Activated CD8-positive, alpha-beta T cell treated with anti-CD3 and anti-CD28 coated beads for 36 hours (primary cell): ENCODE data around the gene KIF6. TPM values are rescaled to one million over a fixed set of nuclear protein-coding genes. Genes with fewer than 3 reads are reported as not detected.

Source experiments
- ATAC-seq: fragments of 200-7000 bp; cut with Tn5 transposase; one replicate; pipeline ENCODE4 v1.10.0; 2021; ENCODE audit warnings: mild to moderate bottlenecking, moderate library complexity
- CTCF ChIA-PET: fragments of 350-600 bp; sonication (Branson Sonifier 250); formaldehyde crosslinking; loops from one replicate; lab custom pipeline; 2021; ENCODE audit warnings: antibody characterized with exemption; lab: Charles Lee
- POLR2A ChIA-PET: fragments of 350-600 bp; sonication (Branson Sonifier 250); formaldehyde crosslinking; loops from one replicate; lab custom pipeline; 2021; ENCODE audit warnings: antibody characterized with exemption; lab: Charles Lee
- DNase-seq: peaks from one replicate; pipeline ENCODE4 v3.0.0-alpha.2; 2020
- H3K27ac Mint-ChIP-seq: one replicate; pipeline ENCODE4 v1.8.0; 2021; ENCODE audit warnings: mild to moderate bottlenecking, mixed read lengths
- H3K27me3 Mint-ChIP-seq: one replicate; pipeline ENCODE4 v1.8.0; 2021; ENCODE audit warnings: mixed read lengths
- H3K36me3 Mint-ChIP-seq: one replicate; pipeline ENCODE4 v1.8.0; 2021; ENCODE audit warnings: low read depth, mixed read lengths
- H3K4me1 Mint-ChIP-seq: one replicate; pipeline ENCODE4 v1.8.0; 2021; ENCODE audit warnings: low read depth, mixed read lengths
- H3K4me3 Mint-ChIP-seq: one replicate; pipeline ENCODE4 v1.8.0; 2021; ENCODE audit warnings: mild to moderate bottlenecking, moderate library complexity, mixed read lengths
- H3K9me3 Mint-ChIP-seq: one replicate; pipeline ENCODE4 v1.8.0; 2021; ENCODE audit warnings: mixed read lengths
- intact Hi-C: fragments of 100-400 bp; cut with micrococcal nuclease; formaldehyde crosslinking; loops from one replicate; pipeline ENCODE4 v1.10.0; 2022
- total RNA-seq, 2 experiments: library from RNA; stranded (reverse); gene quantifications; one replicate each; pipeline ENCODE4 v1.2.3, GENCODE V29; 2021
- TF ChIP-seq, protein P1 (sequence below): fragments of 200-600 bp; IDR thresholded peaks from one replicate; pipeline ENCODE4 v1.8.0; 2022; ENCODE audit warnings: antibody characterized with exemption, mild to moderate bottlenecking

KIF6 gene
- total RNA-seq, 2 experiments from 2014 or later, result 0.13 to 0.14 TPM

DNA sequence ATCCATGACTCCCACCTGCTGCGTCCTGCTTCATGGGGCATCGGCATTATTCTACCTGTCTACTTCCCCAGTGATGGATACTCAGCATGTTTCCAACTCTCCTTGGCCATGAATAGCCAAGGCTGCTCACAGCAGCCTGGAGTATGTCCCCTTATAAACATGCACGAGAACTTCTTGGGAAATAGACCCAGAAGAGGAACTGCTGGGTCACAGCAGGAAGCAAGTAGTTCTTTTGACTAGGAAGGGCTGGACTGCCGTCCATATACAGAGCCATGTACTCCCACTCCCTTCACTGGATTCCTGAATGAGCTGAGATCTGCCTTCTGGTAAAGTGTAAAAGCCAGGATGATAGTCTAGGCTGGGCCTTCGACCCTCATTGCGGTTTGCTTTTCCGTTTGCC lies 296.4 kb downstream of the KIF6 start:
- POLR2A ChIA-PET, result no interaction called here
- no peaks in the 10 kb centered on the region for H3K9me3 Mint-ChIP-seq
- TF ChIP-seq, protein P1, sequence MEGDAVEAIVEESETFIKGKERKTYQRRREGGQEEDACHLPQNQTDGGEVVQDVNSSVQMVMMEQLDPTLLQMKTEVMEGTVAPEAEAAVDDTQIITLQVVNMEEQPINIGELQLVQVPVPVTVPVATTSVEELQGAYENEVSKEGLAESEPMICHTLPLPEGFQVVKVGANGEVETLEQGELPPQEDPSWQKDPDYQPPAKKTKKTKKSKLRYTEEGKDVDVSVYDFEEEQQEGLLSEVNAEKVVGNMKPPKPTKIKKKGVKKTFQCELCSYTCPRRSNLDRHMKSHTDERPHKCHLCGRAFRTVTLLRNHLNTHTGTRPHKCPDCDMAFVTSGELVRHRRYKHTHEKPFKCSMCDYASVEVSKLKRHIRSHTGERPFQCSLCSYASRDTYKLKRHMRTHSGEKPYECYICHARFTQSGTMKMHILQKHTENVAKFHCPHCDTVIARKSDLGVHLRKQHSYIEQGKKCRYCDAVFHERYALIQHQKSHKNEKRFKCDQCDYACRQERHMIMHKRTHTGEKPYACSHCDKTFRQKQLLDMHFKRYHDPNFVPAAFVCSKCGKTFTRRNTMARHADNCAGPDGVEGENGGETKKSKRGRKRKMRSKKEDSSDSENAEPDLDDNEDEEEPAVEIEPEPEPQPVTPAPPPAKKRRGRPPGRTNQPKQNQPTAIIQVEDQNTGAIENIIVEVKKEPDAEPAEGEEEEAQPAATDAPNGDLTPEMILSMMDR, result no peak
- H3K4me3 Mint-ChIP-seq, result no peak overlapping the region
- ATAC-seq (no peak), DNase-seq (no peak)
- H3K27me3 Mint-ChIP-seq, result peaks cover 7% of the 10 kb centered on the region
- CTCF ChIA-PET, result no interaction called here
- H3K4me1 Mint-ChIP-seq, result peaks cover 10% of the 10 kb centered on the region
- H3K36me3 Mint-ChIP-seq, result no peaks in the 10 kb centered on the region
- H3K27ac Mint-ChIP-seq, result no peak overlapping the region
- intact Hi-C loops, result no loop called here

DNA sequence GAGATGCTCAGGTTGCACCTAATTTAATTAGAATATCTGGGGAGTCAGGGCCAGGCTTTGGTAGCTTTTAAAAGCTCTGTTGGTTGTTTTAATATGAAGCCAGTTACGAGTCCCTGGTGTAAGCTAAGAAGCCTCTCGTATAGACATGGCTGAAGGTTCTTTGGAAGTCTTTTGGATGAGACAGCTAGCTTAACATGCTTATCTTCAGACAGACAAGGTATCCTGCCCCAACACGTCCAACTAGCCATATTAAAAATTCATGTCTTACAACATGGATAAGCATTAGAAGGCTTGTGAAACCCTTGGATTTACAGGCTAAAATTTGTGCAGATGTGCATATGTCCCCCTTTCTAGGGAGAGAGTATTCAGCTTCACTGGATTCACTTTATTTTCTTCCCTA lies 297.1 kb downstream of the KIF6 start:
- intact Hi-C loops, result no loop called here
- ATAC-seq (no peak), DNase-seq (no peak)
- CTCF ChIA-PET, result no interaction called here
- Mint-ChIP-seq H3K4me1 (peaks cover 10% of the 10 kb centered on the region), H3K27ac (no peak overlapping the region), H3K36me3 (no peaks in the 10 kb centered on the region), H3K9me3 (no peaks in the 10 kb centered on the region), H3K27me3 (peaks cover 7% of the 10 kb centered on the region), H3K4me3 (no peak overlapping the region)
- TF ChIP-seq, protein P1, result no peak
- POLR2A ChIA-PET, result interaction anchor here (0.8 kb wide), 1 partner anchor 10 kb away, joined by 4 read pairs; no protein-coding TSS in a partner anchor

DNA sequence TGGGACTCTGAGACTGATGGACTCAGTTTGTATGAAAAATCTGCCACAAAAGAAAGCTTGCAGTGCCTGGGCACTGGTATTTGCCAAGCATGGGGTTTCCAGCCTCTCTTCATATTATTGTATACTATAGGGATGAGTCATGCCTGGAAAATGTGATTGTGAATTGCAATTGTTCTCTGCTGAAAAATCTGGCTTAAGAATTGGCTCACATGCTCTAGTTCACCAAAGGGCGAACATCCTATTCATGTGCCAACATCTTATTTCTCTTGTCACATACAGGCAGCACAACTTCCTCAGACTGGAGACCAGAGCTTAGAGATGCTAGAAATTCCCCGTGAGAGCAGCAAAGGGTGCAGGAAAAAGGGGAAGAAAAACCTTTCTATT lies 299.1 kb downstream of the KIF6 start:
- H3K9me3 Mint-ChIP-seq, result no peaks in the 10 kb centered on the region
- ChIA-PET CTCF (no interaction called here), POLR2A (interaction anchor here (0.7 kb wide), 1 partner anchor 259 kb away, joined by 3 read pairs; no protein-coding TSS in a partner anchor)
- no peaks in the 10 kb centered on the region for H3K27me3 Mint-ChIP-seq
- peaks cover 6% of the 10 kb centered on the region for H3K4me1 Mint-ChIP-seq
- TF ChIP-seq, protein P1, result no peak
- no peak for ATAC-seq
- intact Hi-C loops, result no loop called here
- DNase-seq, result no peak
- H3K36me3 Mint-ChIP-seq, result no peaks in the 10 kb centered on the region
- no peak overlapping the region for H3K27ac Mint-ChIP-seq
- no peak overlapping the region for H3K4me3 Mint-ChIP-seq

DNA sequence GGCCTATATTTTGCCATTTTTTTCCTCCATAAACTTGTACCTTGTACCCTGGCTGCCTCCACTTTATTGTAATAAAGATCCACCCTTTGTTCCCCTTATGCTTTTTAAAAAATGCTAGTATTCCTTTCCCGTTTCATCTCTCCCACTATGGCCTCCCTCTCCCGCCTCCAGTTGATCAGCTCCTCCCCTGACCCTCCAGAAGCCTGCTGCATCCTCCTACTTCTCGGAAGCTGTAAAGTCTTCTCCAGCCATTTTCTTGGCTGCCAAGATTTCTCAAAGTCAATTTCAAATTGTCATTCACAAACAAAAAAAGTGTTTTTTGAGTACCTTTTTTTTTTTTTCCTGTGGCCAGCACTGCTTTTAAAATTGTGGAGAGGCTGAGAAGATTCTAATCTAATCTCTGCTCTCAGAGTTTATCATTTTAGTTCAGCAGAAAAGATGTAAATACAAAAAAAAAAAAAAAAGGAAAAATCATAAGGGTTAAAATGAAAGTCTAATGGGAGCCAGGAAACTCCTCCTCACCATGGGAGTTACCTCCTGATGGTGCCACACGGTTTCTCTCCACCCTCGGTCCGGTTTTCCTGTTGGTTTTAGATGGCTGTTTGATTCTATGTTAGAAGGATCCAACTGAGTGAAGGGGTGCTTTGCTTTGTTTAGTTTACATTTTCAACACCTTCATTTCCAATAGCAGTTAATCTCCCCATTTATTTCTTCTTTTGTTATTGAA lies 299.7 kb downstream of the KIF6 start:
- POLR2A ChIA-PET, result no interaction called here
- intact Hi-C loops, result no loop called here
- Mint-ChIP-seq H3K9me3 (no peaks in the 10 kb centered on the region), H3K27ac (no peak overlapping the region), H3K36me3 (no peaks in the 10 kb centered on the region), H3K27me3 (no peaks in the 10 kb centered on the region), H3K4me3 (no peak overlapping the region), H3K4me1 (peaks cover 6% of the 10 kb centered on the region)
- no peak for ATAC-seq
- CTCF ChIA-PET, result no interaction called here
- TF ChIP-seq, protein P1, result no peak
- DNase-seq, result no peak

DNA sequence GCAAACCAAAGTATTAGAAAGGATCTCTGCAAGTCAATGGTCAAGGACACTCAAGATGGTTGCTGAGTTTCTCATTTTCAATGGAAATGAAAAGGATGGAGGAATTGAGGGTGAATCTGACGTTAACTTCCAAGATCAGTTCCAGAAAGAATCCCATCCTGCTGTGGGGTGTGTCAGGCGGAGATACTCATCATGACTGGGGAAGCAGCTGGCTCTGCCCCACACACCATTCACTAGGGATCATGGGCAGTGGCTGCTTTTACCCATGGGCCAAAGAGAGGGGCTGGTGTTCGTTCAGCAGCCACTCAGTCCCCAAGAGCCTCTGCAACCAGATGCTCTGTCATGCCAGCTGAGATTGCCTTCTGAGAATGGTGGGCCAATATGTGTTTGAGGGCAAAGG lies 300.4 kb downstream of the KIF6 start:
- CTCF ChIA-PET, result no interaction called here
- intact Hi-C loops, result no loop called here
- no peaks in the 10 kb centered on the region for H3K36me3 Mint-ChIP-seq
- peaks cover 6% of the 10 kb centered on the region for H3K4me1 Mint-ChIP-seq
- H3K27ac Mint-ChIP-seq, result no peak overlapping the region
- no peak overlapping the region for H3K4me3 Mint-ChIP-seq
- no peaks in the 10 kb centered on the region for H3K9me3 Mint-ChIP-seq
- ATAC-seq (no peak), DNase-seq (no peak)
- POLR2A ChIA-PET, result no interaction called here
- H3K27me3 Mint-ChIP-seq, result no peaks in the 10 kb centered on the region
- TF ChIP-seq, protein P1, result no peak
